Hematopoietic multipotent progenitor cell treated with erythropoietin and hydrocortisone succinate and interleukin-3 and kit ligand, for 4 days (in vitro differentiated cells): ENCODE measurements around the gene SPCS3.
"Not testable (repeated sequence)": the region's sequence is repeated elsewhere in the genome, so short reads cannot be mapped to it uniquely, and the experiment has no call there.

Experiments
- DNase-seq: peaks from one replicate; pipeline ENCODE4 v3.0.0-alpha.2; 2015

SPCS3 gene

DNA sequence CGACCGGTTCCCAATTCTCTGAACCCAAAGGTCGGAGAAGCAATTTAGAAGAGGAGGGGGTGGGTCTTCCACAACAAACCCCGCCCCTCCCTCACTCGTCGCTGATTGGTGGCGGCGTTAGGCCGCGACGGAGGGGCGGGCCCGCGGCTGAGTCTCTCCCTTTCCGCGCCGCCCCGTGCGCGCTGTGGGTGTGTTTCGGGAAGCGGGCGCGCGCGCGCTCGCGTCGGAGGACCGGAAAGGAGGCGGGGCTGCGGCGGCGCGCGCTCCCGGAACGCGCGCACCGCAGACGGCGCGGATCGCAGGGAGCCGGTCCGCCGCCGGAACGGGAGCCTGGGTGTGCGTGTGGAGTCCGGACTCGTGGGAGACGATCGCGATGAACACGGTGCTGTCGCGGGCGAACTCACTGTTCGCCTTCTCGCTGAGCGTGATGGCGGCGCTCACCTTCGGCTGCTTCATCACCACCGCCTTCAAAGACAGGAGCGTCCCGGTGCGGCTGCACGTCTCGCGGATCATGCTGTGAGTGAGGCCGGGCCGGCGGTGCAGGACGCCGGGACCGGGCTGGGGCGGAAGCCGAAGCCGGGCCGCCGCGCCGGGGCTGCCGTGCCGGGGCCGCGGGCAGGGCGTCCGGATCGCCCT, at the start of gene SPCS3:
TSS of gene SPCS3 (plus strand) at position 263 of the 636 bp plus-strand sequence. CDS start at position 374, 111 bp downstream.
- DNase-seq: peak; percentile 98

DNA sequence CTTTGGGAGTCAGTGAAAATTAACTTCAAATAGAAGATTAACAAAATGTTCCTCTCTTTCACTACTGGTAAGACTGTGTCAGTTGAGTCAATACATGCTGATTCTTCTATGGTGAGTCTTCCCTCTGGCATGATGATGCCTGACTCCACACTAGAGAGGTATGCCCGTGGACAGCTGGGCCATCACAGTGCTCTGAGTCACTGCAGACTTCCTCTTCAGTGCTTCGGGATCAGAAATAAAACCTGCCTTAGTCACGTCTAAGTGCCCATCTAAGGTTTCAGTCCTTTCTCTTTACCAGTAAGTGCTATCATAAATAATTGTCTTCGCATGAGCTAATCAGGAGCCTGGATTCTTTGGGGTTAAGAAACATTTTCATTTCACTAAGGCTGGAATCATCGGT, 49.1 kb upstream of the SPCS3 start:
- no peak for DNase-seq

DNA sequence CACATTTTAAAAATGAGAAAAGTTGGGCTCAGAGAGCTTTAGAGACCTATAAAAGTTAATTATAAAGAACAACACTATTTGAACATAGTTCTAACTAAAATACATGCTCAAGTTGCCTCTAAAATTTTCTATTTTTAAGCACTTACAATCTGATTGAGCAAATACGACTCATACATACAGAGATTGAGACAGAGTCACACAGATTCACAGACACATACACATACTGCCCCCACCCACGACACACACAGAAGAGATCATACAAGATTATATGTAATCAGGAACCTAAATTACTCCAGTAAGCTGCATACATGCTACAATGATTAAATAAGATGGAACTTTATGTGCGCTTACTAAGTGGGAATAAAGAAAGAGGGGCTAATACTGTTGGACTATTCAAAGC, 48.0 kb upstream of the SPCS3 start:
- DNase-seq: no peak

DNA sequence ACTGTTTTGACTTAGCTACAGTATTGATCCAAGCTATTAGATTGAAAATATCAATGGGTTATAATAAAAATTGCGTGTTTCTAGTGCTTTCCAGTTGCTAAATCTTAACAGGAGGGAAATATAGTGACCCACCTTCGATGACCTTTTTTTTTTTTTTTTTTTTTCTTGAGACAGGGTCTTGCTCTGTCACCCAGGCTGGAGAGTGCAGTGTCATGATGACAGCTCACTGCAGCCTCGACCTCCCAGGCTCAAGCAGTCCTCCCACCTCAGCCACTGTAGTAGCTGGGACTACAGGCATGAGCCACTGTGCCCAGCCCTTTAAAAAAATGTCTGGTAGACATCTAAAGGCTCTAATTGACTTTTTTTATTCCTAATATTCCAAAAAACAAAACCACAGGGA, 47.0 kb upstream of the SPCS3 start:
- DNase-seq: no peak

DNA sequence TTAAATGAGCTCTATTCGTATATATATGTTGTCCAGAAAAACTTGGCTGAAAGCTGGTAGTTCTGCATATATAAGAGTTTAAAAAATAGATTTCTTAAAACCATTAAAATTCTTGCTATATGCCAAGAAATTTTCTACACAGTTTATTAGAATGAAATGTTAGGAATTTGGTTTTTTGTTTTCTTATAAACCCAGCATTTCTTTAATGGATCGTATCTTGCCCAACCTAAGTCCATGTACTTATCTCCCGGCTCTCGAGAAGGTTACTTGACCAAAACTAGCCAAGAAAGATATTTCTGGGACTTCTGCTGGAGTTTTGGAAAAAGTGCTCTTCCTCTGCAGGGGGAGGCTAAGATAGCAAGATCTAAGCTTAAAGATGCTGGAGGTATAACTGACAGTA, 46.0 kb upstream of the SPCS3 start:
- DNase-seq: no peak

DNA sequence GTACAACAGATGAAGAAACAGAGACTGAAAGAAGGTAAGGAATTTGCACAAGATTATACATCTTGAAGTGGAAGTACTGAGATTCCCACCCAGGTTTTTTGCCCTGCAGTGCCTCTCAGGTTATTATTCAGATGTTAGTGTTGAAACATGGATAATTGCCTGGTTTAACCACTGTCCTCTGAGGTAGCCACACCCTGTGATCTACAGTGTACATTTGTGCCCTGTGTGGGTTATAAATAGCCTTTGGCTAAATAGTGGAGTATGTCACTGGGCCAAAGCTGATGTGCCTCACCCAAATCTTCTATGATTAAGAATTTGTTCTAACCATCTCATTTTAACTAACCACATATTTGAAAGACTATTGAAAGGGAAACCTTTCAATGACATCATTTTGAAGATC, 45.3 kb upstream of the SPCS3 start:
- DNase-seq: no peak

DNA sequence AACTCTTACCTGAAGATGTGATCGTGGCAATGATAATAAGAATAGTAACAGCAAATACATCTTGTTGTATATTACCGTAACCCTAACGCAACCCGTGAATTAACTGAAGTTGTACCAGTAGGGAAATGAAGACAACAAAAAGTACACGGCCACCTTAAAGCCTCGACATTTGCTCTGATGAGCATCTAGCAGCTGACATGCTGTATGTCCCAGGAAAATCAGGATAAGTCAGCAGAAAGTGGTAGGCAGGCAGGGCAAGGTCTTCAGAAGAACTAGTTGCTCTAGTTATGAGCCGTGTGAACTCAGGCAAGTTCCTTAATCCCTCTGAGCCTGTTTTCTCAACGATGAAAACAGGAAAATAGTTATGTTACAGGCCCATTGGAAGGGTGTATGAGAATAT, 43.1 kb upstream of the SPCS3 start:
- no peak for DNase-seq

DNA sequence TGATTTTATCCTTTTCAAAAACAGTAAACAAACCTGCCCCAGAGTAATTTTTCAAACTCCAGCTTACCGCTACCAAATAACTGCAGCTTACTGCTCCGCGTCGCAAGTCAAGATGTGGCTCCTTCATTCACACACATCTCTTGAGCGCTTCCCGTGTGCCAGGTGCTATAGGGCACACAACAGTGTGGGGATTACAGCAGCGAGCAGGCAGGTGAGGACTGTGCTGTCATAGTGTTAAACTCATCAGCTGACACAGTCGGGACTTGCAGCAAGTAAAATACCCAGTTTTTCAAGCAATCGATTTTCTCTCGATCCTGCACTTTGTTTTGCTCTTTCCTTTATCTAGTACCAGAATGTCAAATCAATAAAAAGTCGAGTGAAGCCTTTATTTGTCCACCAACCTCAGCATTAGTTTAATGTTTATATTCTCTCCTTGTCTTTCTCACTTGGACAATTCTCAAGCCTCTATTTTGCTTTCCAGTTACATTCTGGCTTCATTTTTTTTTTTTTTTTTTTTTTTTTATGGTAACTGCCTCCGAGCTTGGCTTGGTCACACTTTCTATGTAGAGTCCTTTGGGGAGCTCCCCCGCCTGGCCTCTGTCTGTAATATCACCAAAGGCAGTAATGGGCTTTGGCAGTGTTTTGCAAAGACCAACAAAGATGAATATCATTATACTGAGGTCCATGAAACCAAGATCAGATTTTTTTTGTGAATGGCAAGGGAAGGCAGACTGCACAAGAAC, 42.4 kb upstream of the SPCS3 start:
- DNase-seq: peak; percentile 73

DNA sequence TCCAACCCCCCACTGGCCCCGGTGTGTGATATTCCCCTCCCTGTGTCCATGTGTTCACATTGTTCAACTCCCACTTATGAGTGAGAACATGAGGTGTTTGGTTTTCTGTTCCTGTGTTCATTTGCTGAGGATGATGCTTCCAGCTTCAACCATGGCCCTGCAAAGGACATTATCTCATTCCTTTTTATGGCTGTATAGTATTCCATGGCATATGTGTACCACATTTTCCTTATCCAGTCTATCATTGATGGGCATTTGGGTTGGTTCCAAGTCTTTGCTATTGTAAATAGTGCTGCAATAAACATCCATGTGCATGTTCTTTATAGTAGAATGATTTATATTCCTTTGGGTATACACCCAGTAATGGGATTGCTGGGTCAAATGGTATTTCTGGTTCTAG, 40.2 kb upstream of the SPCS3 start:
- not testable (repeated sequence) for DNase-seq

DNA sequence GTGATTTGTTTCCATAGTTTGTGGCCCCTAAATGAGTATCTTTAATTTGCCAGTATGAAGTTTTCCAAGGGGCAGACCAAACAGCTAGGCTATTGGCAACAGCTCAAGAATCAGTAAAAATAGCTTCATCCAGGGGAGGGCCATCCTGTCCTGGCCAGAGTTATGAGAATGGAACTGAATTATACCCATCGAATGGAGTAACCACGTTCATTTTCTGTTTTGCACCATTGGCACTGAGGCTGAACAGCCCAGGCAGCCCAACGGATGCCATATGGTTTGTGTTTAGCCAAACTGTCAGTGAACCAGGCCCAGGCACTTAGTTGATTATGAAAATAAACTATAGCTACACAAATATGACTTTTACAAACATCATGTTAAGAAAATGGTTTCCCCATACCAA, 33.0 kb upstream of the SPCS3 start:
- no peak for DNase-seq

DNA sequence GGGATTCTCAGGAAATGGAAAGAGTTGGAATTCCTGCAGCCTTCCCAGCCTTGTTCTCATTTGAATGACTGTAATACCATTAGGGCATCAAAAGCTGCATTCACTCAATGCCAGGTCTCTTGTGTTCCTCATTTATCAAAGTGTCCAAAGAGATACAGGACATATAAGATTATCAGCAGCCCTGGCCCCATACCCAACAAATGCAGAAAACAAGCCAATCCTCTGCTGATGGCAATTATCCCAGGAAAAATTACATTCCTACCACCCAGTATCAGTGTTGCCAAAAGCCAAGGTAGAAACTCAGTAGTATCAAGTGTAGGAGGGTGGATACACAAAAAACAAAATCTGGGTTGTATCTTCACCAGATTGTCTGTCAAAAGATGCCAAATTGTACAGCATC, 32.2 kb upstream of the SPCS3 start:
- DNase-seq: no peak

DNA sequence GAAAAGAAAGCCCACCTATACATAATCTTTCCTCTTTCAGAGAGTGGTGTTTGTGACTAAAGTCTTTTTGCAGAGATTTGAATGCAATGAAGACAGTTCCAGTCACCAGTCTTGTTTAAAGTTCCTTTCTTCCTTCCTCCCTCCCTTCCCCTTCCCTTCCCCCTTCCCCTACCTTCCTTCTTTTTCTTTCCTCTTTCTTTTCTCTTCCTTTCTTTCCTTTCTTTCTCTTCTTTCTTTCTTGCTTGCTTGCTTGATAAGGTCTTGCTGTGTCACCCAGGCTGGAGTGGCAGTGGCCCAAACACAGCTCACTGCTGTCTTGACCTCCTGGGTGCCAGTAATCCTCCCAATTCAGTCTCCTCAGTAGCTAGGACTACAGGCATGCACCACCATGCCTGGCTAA, 31.7 kb upstream of the SPCS3 start:
- no peak for DNase-seq

DNA sequence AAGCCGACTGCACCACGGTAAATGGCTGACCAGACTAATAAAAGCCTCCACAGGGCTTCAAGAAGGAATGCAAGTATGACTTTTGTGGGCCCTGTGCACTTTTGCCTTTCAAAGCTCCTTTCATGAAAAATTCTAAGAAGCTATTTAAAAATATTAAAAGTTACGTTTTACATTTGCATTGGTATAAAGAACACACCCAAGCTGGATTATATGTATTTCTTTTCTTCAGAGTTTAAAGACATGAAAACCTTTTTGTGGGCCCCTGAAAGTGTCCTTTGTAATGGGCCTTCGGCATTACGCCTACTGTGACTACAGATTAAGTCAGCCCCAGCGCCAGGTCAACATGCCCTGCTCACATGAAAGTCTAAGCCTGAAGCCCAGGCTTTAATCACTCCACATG, 30.2 kb upstream of the SPCS3 start:
- DNase-seq: no peak

DNA sequence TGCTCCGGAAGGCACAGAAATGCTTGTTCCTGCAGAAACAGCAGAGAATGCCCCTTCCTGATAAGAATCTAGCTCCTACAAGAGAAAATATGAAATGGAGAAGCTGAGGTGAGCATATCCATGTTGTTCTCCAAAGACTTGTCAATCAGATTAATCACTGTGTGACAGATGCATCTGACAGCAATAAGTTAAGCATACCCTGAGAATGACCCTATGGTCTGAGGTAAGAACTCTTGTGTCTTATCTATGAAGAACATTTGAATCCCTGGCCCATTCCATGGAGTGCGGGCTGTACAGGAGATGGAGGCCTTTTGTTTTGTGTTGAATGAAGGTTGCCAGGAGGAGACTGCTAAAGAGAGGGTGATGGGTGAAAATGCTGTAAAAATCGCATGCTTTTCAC, 29.2 kb upstream of the SPCS3 start:
- DNase-seq: no peak

DNA sequence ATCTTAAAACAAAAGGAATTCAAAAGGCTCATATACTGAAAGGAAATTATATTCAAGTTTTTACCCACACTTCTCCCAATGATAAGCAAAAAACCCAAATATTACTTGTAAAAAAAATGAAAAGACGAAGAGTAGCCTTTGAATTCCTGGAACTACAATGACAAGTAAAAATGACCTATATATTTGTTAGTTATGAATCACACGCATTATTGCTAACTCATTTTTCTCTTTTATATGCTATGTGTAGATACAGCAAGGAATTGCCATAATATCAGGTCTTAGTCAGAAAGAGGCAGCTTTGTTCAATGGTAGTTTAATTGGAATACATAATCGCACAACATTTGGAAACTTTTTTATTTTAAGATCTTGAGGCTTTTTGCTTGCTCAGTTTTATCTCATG, 28.0 kb upstream of the SPCS3 start:
- DNase-seq: no peak

DNA sequence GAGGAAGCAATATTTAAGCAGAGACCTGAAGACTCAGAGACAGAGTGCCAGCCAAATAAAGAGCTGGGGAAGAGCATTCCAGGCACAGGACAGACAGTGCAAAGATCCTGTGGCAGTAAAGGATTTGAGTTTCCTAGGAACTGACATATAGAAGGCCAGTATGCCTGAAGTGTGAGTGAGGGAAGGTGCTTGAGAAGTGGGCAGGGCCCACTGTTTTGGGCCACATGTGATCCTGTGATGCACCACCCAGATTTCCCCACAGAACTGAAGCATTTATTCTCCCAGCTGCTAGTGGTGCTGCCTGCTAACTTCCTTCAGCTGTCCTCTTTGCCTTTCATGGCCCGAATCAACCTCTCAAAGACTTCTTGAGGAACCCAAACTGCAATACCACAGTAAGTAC, 26.8 kb upstream of the SPCS3 start:
- no peak for DNase-seq

DNA sequence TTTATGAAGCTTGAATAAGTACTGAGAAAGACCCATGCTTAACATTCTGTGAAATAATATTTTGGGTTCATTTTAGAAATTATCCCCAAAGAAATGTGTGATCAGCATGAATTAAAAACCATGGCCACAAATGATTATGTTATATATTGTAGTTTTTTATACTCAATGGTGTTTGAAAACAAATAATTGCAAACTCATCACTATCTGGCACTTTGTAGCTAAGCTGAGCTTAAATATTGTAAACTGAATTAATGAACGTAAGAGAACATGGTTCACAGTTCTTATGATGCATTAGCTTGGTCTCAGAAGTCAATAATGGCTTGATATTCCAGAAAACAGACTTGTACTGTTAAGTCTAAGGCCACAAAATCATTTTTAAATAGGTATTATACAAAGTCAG, 26.1 kb upstream of the SPCS3 start:
- no peak for DNase-seq

DNA sequence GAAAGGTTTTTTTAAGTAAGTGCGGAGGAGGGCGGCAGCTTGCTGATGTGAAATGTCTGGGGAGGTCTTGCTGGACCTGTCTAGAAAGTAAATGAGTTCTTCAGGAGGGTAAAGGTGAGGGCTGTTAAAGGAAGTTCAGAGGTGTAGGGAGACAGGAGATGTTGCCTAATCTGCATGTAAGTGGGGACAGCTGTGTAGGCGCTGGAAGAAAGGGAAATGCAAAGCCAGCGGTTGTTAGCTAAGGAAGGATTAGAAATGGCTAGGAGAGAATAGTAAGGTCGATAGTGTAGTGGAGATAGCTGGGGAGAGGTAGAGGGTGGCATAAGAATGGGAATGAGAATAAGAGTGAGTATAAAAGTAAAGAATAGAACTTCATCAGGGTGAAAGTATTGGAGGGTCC, 23.9 kb upstream of the SPCS3 start:
- DNase-seq: not testable (repeated sequence)

DNA sequence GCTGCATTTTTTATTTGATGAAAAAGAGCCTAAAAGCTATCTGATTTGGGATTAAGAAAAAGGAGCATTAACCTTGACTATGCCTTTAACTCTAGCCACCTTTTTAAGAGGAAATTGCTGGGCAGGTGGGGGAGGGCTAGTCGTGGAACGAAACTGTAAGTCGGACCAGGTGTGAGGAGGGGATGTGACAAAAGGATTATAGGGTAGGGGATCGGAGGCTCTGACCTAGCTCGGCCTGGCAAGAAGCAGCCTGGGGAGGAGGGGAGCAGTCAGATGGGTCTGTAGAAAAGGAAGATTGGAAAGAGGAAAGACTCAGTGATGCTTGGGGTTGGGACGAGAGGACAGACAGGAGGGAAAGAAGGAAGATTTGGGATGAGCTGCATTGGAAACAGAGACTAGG, 21.1 kb upstream of the SPCS3 start:
- no peak for DNase-seq

DNA sequence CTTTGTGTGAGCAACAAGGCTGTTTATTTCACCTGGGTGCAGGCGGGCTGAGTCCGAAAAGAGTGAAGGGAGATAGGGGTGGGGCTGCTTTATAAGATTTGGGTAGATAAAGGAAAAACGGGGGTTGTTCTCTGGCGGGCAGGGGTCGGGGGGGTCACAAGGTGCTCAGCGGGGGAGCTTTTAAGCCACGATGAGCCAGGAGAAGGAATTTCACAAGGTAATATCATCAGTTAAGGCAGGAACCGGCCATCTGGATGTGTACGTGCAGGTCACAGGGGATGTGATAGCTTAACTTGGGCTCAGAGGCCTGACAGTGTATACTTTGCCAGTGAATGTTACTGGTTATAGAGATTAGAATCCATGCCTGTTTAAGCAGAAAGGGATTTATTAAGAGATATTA, 19.7 kb upstream of the SPCS3 start:
- DNase-seq: no peak

DNA sequence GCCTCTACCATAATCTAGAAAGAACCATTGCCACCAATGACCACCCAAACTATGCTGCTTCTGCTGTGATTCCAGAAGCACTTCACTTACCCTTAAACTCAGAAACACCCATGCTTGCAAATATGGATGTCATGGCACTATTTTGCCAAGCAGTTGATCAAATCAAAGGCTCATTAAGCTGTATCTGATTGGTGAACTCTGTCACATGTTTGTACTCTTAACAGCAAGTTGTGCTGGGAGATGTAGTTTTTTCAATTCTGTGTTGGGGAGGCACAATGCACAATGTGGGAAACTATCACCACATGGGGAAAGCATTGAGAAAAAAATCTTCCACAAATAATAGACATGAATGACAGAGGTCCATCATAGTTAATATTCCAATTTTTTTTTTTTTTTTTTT, 19.2 kb upstream of the SPCS3 start:
- no peak for DNase-seq

DNA sequence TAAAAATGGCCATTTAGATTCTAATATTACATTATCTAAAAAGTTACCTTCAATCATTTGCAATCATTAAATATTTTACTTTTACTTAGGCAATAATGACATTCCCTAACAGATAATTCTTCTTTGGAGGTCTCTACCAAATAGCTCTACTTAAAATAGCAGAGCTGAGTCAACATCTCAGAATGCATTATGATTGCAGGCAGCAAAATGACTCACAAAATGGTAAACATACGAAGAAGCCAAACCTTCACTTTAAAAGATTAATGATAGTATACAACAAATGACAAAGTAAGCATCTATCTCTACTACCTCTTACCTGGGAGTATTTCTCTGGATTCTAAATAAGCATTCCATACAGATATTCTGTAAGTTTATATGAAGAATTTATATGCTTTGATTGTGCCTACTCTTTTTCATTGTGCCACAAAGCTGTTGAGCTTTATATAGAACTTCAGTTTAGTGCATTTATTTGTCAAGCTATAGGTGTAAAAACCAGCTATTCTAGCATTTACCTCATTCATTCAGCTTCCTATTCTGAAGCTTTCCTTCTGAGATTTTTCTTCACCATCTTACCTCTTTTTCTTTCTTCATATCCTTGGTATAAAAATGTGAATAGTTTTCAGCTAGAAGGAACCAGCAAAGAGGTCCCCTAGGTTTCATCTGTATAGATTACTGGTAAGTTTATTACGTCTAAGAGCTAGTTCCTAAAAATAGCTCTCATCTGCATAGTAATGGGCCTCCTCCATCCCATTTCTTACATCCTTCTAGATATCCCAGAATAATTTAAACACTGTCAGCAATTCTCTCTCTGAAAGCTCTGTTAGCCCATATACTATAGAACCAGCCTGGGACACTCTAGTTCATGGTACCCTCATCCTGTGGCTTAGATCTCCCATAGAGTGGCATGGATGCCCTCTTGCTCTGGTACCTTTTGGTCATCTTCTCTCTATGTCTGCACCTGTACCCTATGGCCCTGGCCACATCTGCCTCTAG, 17.2 kb upstream of the SPCS3 start:
- no peak for DNase-seq

DNA sequence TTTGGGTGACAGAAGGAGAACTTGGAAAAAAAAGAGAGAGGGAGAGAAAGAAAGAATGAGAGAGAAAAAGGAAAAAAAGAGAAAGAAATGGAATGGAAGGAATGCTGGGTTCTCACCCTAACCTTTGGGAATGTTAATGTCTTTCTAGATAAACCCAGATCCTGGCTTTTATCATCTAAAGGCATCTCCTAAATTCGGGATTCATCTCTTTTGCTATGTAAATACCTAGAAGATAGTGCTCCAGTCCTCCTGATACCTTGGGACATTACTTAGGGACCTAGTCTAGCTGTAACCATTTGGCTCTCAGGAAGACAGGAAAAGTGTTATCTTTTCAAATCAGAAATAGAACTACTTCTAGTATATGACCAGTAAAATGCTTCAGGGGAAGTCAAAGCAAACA, 15.8 kb upstream of the SPCS3 start:
- DNase-seq: no peak
